Fibroblast of lung (primary cell): Measurements from ENCODE around the gene FGF14. TPM values are rescaled to one million over a fixed set of nuclear protein-coding genes. Genes with fewer than 3 reads are reported as not detected.

Source experiments
- DNase-seq, 2 donors: peaks; one replicate each; pipeline versions ENCODE4 v3.0.0 to v3.0.0-alpha.2; 2010; ENCODE audit warnings: low read depth in 2 of 2
- H2AFZ ChIP-seq: 2 replicates; pipeline ENCODE4 v1.5.1; 2012; ENCODE audit warnings: low read length, control low read depth, inconsistent platforms
- H3K27ac ChIP-seq: 2 replicates; pipeline ENCODE4 v1.5.1; 2011; ENCODE audit warnings: low read length, control low read depth; ENCODE audit not compliant: insufficient read depth
- H3K27me3 ChIP-seq: 2 replicates; pipeline ENCODE4 v1.5.1; 2011; ENCODE audit warnings: mild to moderate bottlenecking, low read length; ENCODE audit not compliant: control insufficient read depth, insufficient read depth
- H3K36me3 ChIP-seq: 2 replicates; pipeline ENCODE4 v1.5.1; 2011; ENCODE audit warnings: low read length; ENCODE audit not compliant: control insufficient read depth, insufficient read depth
- H3K4me1 ChIP-seq: 2 replicates; pipeline ENCODE4 v1.5.1; 2011; ENCODE audit warnings: low read length; ENCODE audit not compliant: control insufficient read depth, insufficient read depth; ENCODE audit errors: extremely low read depth
- H3K4me2 ChIP-seq: 2 replicates; pipeline ENCODE4 v1.5.1; 2011; ENCODE audit warnings: low read length, control low read depth; ENCODE audit not compliant: insufficient read depth; ENCODE audit errors: extremely low read depth
- H3K4me3 ChIP-seq, 4 experiments: fragments of 200-600 bp in 1 of 4; sonication (generic) in 1 of 4; replicated peaks in 1 of 4; 2 replicates each; pipeline ENCODE4 v1.5.1; 2011 to 2016; ENCODE audit warnings: low read length in 4 of 4, low read depth in 3 of 4, mild to moderate bottlenecking in 3 of 4, control low read depth in 2 of 4, inconsistent platforms in 1 of 4, mixed read lengths in 1 of 4; ENCODE audit not compliant: insufficient read depth in 1 of 4; ENCODE audit errors: control extremely low read depth in 1 of 4
- H3K79me2 ChIP-seq: 2 replicates; pipeline ENCODE4 v1.5.1; 2012; ENCODE audit warnings: mild to moderate bottlenecking, low read length, inconsistent platforms; ENCODE audit not compliant: control insufficient read depth, insufficient read depth
- H3K9ac ChIP-seq: 2 replicates; pipeline ENCODE4 v1.5.1; 2011; ENCODE audit warnings: mild to moderate bottlenecking, low read length, control low read depth; ENCODE audit not compliant: insufficient read depth
- H3K9me3 ChIP-seq: 2 replicates; pipeline ENCODE4 v1.5.1; 2012; ENCODE audit warnings: low read depth, low read length; ENCODE audit not compliant: control insufficient read depth, insufficient read depth
- H4K20me1 ChIP-seq: 2 replicates; pipeline ENCODE4 v1.5.1; 2011; ENCODE audit warnings: low read length; ENCODE audit not compliant: control insufficient read depth, insufficient read depth; ENCODE audit errors: extremely low read depth
- CTCF ChIP-seq, 2 donors: IDR thresholded peaks in 1 of 2; conservative IDR thresholded peaks in 1 of 2; 1 replicate in 1 of 2; 2 replicates in 1 of 2; pipeline ENCODE4 v1.5.1; 2011 to 2012; ENCODE audit warnings: low read length in 2 of 2, control low read depth in 1 of 2, inconsistent platforms in 1 of 2, low read depth in 1 of 2, mild to moderate bottlenecking in 1 of 2
- EZH2 ChIP-seq: IDR thresholded peaks from 2 replicates; pipeline ENCODE4 v1.5.1; 2012; ENCODE audit warnings: low read length, control low read depth, mild to moderate bottlenecking; ENCODE audit errors: missing control alignments
- polyA plus RNA-seq, 2 donors: library from polyadenylated mRNA; depleted of rRNA in 1 of 2; stranded (reverse) in 1 of 2; unstranded in 1 of 2; fragments of >200 nt; gene quantifications; 2 replicates each; pipeline ENCODE4 v1.2.1, GENCODE V29; 2011 to 2012; ENCODE audit warnings: missing spikeins in 1 of 2
- total RNA-seq: library from RNA; depleted of rRNA; stranded (reverse); fragments of >200 nt; gene quantifications from 2 replicates; pipeline ENCODE4 v1.2.1, GENCODE V29; 2014

FGF14 gene
- total and polyA plus RNA-seq, 2 donors (not counting 1 experiment from before 2014, with no cell fraction given), result 0.94 to 7.8 TPM

- TF ChIP-seq EZH2, result no peak
- no peak for TF ChIP-seq CTCF (conservative IDR thresholded peaks at IDR 0.05 in 1 of 2, IDR thresholded peaks at IDR 0.05 in 1 of 2; ENCODE audit: low read depth in 1 of 2, low read length in 2 of 2)
- no peak overlapping the region for H3K27ac ChIP-seq
- H4K20me1 ChIP-seq, result no peaks in the 10 kb centered on the region
- H3K36me3 ChIP-seq, result no peaks in the 10 kb centered on the region
- no peaks in the 10 kb centered on the region for H3K9me3 ChIP-seq
- H3K4me3 ChIP-seq, result no peak overlapping the region
- no peak overlapping the region for H3K4me2 ChIP-seq
- no peak for DNase-seq
- H2AFZ ChIP-seq, result no peak overlapping the region
- H3K27me3 ChIP-seq, result no peaks in the 10 kb centered on the region
- no peak overlapping the region for H3K9ac ChIP-seq
- no peaks in the 10 kb centered on the region for H3K4me1 ChIP-seq
- no peaks in the 10 kb centered on the region for H3K79me2 ChIP-seq
Measured at GRCh38 chr13:101931186-101931585, 470.7 kb downstream of the FGF14 start.

- Histone ChIP-seq H2AFZ (no peak overlapping the region), H3K4me2 (no peak overlapping the region), H3K4me3 (no peak overlapping the region), H3K4me1 (no peaks in the 10 kb centered on the region), H3K36me3 (no peaks in the 10 kb centered on the region), H3K79me2 (no peaks in the 10 kb centered on the region), H3K9ac (no peak overlapping the region), H4K20me1 (no peaks in the 10 kb centered on the region), H3K27me3 (no peaks in the 10 kb centered on the region), H3K9me3 (no peaks in the 10 kb centered on the region), H3K27ac (no peak overlapping the region)
- TF ChIP-seq EZH2 (no peak), CTCF (conservative IDR thresholded peaks at IDR 0.05 in 1 of 2, IDR thresholded peaks at IDR 0.05 in 1 of 2; ENCODE audit: low read depth in 1 of 2, low read length in 2 of 2) (no peak)
- peak in 1 of 2 donors; percentile 2 for DNase-seq
Measured at GRCh38 chr13:101930331-101930730, 471.5 kb downstream of the FGF14 start.

GRCh38 chr13:101925731-101926130, 476.1 kb downstream of the FGF14 start:
- Histone ChIP-seq H3K4me3 (no peak overlapping the region), H3K27me3 (peaks cover 2% of the 10 kb centered on the region), H3K79me2 (no peaks in the 10 kb centered on the region), H3K9me3 (no peaks in the 10 kb centered on the region), H3K4me1 (no peaks in the 10 kb centered on the region), H3K36me3 (no peaks in the 10 kb centered on the region), H3K4me2 (no peak overlapping the region), H2AFZ (no peak overlapping the region), H3K9ac (no peak overlapping the region), H3K27ac (no peak overlapping the region), H4K20me1 (no peaks in the 10 kb centered on the region)
- TF ChIP-seq CTCF (conservative IDR thresholded peaks at IDR 0.05 in 1 of 2, IDR thresholded peaks at IDR 0.05 in 1 of 2; ENCODE audit: low read depth in 1 of 2, low read length in 2 of 2), result no peak
- no peak for TF ChIP-seq EZH2
- no peak for DNase-seq
